Small intestine (tissue), 7 donors: ENCODE data around the gene GRM8. TPM values are rescaled to one million over a fixed set of nuclear protein-coding genes. Genes with fewer than 3 reads are reported as not detected.

Experiments used
- DNase-seq, 2 donors: peaks; one replicate each; pipeline versions ENCODE4 v3.0.0 to v3.0.0-alpha.2; 2013
- FAIRE-seq: peaks from 2 replicates; lab custom pipeline; 2012; peaks lifted over from hg19 to GRCh38; lab: Jason Lieb, UNC
- H3K27ac ChIP-seq, 3 donors: one replicate each; pipeline ENCODE4 v1.5.1; 2013; ENCODE audit warnings: low read length in 2 of 3, mild to moderate bottlenecking in 2 of 3, control low read depth in 1 of 3, inconsistent platforms in 1 of 3, low read depth in 1 of 3, moderate library complexity in 1 of 3
- H3K27me3 ChIP-seq, 3 donors: one replicate each; pipeline ENCODE4 v1.6.1; 2013; ENCODE audit warnings: low read length in 3 of 3, inconsistent platforms in 1 of 3; ENCODE audit not compliant: control insufficient read depth in 3 of 3, insufficient read depth in 3 of 3
- H3K36me3 ChIP-seq, 3 donors: one replicate each; pipeline ENCODE4 v1.6.1; 2013; ENCODE audit warnings: low read length in 3 of 3, inconsistent platforms in 1 of 3, low read depth in 1 of 3, mild to moderate bottlenecking in 1 of 3, moderate library complexity in 1 of 3; ENCODE audit not compliant: control insufficient read depth in 3 of 3, insufficient read depth in 2 of 3
- H3K4me1 ChIP-seq, 3 donors: one replicate each; pipeline ENCODE4 v1.6.1; 2013; ENCODE audit warnings: low read length in 2 of 3, inconsistent platforms in 1 of 3, low read depth in 1 of 3, mild to moderate bottlenecking in 1 of 3, moderate library complexity in 1 of 3; ENCODE audit not compliant: control insufficient read depth in 3 of 3, insufficient read depth in 2 of 3
- H3K4me3 ChIP-seq, 3 donors: one replicate each; pipeline ENCODE4 v1.5.1; 2013; ENCODE audit warnings: low read length in 3 of 3, control low read depth in 1 of 3, inconsistent platforms in 1 of 3, low read depth in 1 of 3, mild to moderate bottlenecking in 1 of 3, moderate library complexity in 1 of 3
- H3K9me3 ChIP-seq, 2 donors: one replicate each; pipeline ENCODE4 v1.6.1; 2013; ENCODE audit warnings: low read depth in 1 of 2, low read length in 1 of 2; ENCODE audit not compliant: control insufficient read depth in 2 of 2, insufficient read depth in 1 of 2
- WGBS, 3 donors: extraction: QIAGEN DNeasy Blood & Tissue Kit; methylation state at CpG; one replicate each; pipeline ENCODE4 v1.1.7; 2013; 5-methylcytosine and 5-hydroxymethylcytosine counted together
- polyA plus RNA-seq, 4 donors: library from polyadenylated mRNA; stranded (reverse) in 3 of 4; unstranded in 1 of 4; fragments of 200-250 nt in 3 of 4; fragments of 120-200 nt in 1 of 4; gene quantifications; one replicate each; pipeline versions ENCODE4 v1.2.1 to v1.2.3, GENCODE V29; 2013
- donor health status: healthy with polysubstance abuse.
- donor health status: control.
- donor health status: control.
- donor health status: Bipolar disorder and iron deficiency.
- donor health status: healthy.

Gene GRM8
- polyA plus RNA-seq, 4 donors = 0.07 to 0.12 TPM; not detected in 2

DNA sequence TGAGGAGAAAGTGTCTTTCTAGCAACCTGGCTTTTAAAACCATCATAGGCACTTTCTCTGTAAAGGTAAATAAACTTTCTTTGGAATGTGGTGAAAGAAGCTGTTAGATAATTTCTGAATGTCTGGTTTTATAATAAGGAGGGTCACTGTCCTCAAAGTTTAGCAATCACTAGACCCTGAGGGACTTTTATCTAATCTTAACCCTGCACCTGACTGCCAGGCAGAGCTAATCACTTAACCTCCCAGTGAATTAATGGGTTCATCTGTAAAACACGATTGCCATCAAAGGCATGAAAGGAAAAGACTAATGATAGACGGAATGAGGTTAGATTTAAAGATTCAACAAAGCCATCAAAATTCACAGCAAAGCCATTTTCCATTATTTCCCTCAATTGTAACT lies 553.8 kb downstream of the GRM8 start:
- Histone ChIP-seq H3K9me3 (no peaks in the 10 kb centered on the region), H3K4me1 (no peaks in the 10 kb centered on the region), H3K27ac (no peak overlapping the region), H3K4me3 (no peak overlapping the region), H3K27me3 (no peaks in the 10 kb centered on the region), H3K36me3 (no peaks in the 10 kb centered on the region)
- no peak for FAIRE-seq
- DNase-seq = no peak
- WGBS, 3 donors = 16 to 35% (median 28%) methylated on average over 2 of the region's 2 CpGs

DNA sequence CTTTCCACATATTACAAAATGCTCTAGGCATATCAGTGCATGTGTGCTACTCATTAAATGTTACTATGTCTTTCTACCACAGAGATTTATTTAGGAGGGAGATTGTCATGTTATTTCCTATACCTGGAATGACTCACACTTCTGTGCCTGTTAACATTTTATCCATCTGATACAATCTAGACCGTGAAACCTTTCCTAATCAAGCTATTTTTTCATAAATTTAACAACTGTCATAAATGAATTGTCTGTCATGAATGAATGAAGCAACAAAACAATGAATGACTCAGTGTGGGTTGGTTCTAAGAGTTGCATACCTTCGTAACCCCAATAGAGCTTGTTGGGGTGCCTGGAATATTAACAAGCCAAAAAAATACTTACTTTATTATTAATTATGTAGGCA lies 554.3 kb downstream of the GRM8 start:
- Histone ChIP-seq H3K9me3 (no peaks in the 10 kb centered on the region), H3K27me3 (no peaks in the 10 kb centered on the region), H3K4me1 (no peaks in the 10 kb centered on the region), H3K27ac (no peak overlapping the region), H3K4me3 (no peak overlapping the region), H3K36me3 (no peaks in the 10 kb centered on the region)
- no peak for FAIRE-seq
- 52 to 63% (median 58%) methylated on average over 2 of the region's 2 CpGs for WGBS, 3 donors
- no peak for DNase-seq

DNA sequence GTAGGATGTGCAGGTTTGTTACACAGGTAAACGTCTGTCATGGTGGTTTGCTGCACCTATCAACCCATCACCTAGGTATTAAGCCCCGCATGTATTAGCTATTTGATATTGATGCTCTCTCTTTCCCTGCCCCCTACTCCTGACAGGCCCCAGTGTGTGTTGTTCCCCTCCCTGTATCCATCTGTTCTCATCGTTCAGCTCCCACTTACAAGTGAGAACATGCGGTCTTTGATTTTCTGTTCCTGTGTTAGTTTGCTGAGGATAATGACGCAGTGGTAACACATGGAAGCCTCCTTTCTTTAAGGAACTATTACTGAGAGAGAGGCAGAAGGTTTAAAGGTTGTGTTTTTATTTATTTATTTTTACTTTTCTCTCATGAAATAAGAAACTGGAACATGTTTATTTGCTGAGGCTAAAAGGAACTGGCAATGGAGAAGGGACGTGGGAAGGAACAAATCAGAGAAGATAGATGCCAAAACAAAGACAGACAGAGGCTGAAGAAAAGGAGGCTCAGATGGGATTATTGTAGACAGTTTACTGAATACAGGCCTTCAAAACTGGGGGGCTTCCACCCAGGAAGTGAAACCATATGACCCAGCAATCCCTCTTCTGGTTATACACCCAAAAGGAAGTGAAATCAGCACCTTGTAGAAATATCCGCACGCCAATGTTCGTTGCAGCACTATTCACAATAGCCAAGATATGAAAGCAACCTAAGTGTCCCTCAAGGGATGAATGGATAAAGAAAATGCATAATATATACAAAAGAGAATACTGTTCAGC lies 556.3 kb downstream of the GRM8 start:
- no peak overlapping the region for H3K4me3 ChIP-seq
- no peak for DNase-seq
- H3K27ac ChIP-seq = no peak overlapping the region
- no peaks in the 10 kb centered on the region for H3K4me1 ChIP-seq
- H3K9me3 ChIP-seq = peaks cover 0 to 1% of the 10 kb centered on the region in 2 donors
- no peaks in the 10 kb centered on the region for H3K36me3 ChIP-seq
- no peaks in the 10 kb centered on the region for H3K27me3 ChIP-seq
- no peak for FAIRE-seq
- WGBS, 3 donors = 77 to 82% (median 79%) methylated on average over 9 of the region's 9 CpGs

DNA sequence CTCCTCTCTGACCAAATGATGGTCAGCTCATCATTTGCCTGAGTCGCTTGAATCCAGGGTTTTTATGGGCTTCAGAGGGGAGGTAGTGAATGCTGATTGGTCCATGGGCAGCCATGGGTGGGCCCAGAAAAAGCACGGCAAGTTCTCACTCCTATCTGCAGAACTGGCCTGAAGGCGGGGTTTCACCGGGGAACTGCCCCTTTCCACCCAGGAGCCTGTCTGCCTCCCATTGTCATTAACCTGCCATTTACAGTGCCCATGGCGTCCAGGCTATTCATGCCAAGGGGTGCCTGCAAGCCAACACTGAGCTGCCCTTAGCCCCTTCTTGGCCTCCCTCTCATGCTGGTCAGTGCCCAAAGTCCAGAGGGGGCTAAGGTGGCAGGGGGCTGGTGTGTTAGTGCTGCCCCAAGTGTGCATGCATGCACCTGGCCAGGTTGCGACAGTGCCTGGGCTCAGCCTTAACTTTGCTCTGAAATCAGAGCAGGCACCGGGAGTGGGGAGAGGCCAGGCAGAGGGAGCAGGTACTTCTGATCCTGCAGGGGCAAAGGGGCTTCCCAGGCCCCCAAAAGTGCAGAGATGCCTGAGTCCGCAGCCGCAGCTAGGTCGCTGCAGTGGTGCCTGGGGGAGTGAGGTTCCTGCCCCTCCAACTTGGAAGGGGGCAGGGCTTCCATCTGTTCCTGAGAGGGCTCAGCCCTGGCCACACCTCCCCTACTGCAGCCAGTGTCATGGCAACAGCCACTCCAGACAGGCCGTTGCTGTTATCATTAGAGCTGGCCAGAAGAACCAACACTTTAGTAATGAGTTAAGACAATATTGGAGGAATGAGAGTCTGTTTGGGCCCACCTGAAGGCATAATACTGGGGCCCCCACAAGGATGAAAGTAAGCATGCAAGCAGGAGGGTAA lies 561.6 kb downstream of the GRM8 start:
- no peak overlapping the region for H3K27ac ChIP-seq
- FAIRE-seq = no peak

DNA sequence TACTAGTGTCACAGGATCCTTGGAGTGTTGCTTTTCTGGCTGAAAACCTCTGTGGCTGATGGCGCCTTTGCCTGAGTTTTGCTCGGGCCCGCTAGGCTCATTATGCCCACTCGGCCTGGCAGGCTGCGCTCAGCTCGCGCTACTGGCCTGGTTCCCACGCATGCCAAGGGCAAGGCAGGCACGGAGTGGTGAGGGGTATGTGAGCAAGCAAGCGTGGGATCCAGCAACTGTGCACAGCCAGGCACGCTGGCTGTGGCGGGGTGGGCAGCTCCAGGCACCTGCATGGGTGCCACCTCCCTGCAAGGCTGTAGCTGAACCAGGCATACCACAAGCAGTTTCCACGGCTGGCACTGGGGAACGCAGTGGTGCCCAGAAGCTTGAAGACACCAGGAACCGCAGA lies 562.6 kb downstream of the GRM8 start:
- Histone ChIP-seq H3K27ac (no peak overlapping the region), H3K4me1 (no peaks in the 10 kb centered on the region), H3K36me3 (no peaks in the 10 kb centered on the region), H3K4me3 (no peak overlapping the region), H3K27me3 (no peaks in the 10 kb centered on the region), H3K9me3 (peaks cover 5 to 10% of the 10 kb centered on the region in 2 donors)
- FAIRE-seq (no peak), DNase-seq (no peak)
- 94 to 97% (median 94%) methylated on average over 15 of the region's 15 CpGs for WGBS, 3 donors

More for the DNA sequence above, 561.6 kb downstream of the GRM8 start:
- WGBS, 3 donors = 86 to 90% (median 89%) methylated on average over 11 of the region's 11 CpGs
- peaks cover 2 to 10% of the 10 kb centered on the region in 2 donors for H3K9me3 ChIP-seq
- DNase-seq = no peak
- no peak overlapping the region for H3K4me3 ChIP-seq
- H3K4me1 ChIP-seq = no peaks in the 10 kb centered on the region
- H3K27me3 ChIP-seq = no peaks in the 10 kb centered on the region
- H3K36me3 ChIP-seq = no peaks in the 10 kb centered on the region

DNA sequence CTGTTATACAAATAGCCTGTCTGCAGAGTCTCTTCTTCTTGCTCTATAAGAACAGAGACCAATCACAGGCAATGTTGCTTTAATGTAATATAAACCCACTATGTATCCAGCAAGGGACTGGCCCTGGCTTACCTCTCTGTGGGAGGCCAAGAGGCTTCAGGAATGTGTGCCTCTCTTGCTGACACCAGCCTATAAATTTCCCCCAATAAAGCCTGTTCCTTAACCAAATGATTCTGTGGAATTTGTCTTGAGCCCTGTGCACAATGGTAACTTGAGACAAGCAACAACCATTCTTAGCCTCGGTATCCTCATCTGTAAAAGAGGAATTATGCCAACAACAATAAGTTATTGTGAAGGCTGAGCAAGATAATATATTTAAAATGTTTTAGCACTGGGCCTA lies 563.7 kb downstream of the GRM8 start:
- H3K36me3 ChIP-seq = no peaks in the 10 kb centered on the region
- DNase-seq (no peak), FAIRE-seq (no peak)
- no peak overlapping the region for H3K4me3 ChIP-seq
- WGBS, 3 donors = 64 to 85% (median 74%) methylated on average over 1 of the region's 1 CpG
- no peaks in the 10 kb centered on the region for H3K4me1 ChIP-seq
- peaks cover 5 to 10% of the 10 kb centered on the region in 2 donors for H3K9me3 ChIP-seq
- H3K27me3 ChIP-seq = no peaks in the 10 kb centered on the region
- H3K27ac ChIP-seq = no peak overlapping the region

DNA sequence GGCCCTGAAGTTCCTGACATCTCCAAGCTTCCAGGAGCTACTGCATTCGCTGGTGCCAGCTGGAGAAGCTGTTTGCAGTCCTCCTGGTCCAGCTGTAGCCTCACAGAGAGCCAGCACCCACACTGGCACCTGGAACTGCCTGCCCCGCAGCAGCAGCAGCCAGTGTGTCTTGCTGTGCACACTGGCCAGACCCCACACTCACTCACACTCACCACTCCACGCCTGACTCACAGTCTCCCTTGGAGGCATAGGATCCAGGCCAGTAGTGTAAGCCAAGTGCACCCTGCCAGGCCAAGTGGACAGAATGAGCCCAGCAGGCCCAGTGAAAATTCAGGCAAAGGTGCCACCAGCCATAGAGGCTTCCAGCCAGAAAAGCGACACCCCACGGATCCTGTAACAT lies 566.3 kb downstream of the GRM8 start:
- Histone ChIP-seq H3K4me3 (no peak overlapping the region), H3K9me3 (peaks cover 5 to 9% of the 10 kb centered on the region in 2 donors), H3K27me3 (no peaks in the 10 kb centered on the region), H3K36me3 (no peaks in the 10 kb centered on the region), H3K27ac (no peak overlapping the region), H3K4me1 (no peaks in the 10 kb centered on the region)
- FAIRE-seq (no peak), DNase-seq (no peak)
- 72 to 79% (median 74%) methylated on average over 5 of the region's 5 CpGs for WGBS, 3 donors

DNA sequence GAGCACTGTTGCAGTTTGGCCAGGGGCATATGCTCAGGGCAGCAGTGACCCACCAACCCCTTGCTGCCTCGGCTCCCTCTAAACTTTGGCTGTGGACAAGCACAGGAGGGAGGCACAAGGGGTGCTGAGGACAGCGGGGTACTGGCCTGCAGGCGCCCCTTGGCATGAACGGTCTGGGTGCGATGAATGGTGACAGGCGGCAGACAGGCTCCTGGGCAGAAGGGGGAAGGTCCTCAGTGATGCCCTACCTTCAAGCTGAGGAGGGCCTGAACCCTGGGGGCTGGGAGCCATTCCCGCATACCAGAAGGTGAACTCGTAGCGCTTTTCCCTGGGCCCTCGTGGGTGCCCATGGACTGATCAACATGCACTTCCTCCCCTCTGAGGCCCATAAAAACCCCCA lies 567.1 kb downstream of the GRM8 start:
- Histone ChIP-seq H3K27me3 (no peaks in the 10 kb centered on the region), H3K4me3 (no peak overlapping the region), H3K27ac (no peak overlapping the region), H3K4me1 (no peaks in the 10 kb centered on the region), H3K9me3 (peaks cover 3 to 4% of the 10 kb centered on the region in 2 donors), H3K36me3 (no peaks in the 10 kb centered on the region)
- 92 to 95% (median 94%) methylated on average over 10 of the region's 10 CpGs for WGBS, 3 donors
- no peak for FAIRE-seq
- no peak for DNase-seq
